Left hindlimb (tissue), 1 donor: Measurements from ENCODE around the gene NTN1.

Experiments used
- DNase-seq: peaks from one replicate; pipeline ENCODE4 v3.0.0-alpha.2; 2018

The NTN1 gene

GRCh38 chr17:9038380-9038779 lies 17.1 kb downstream of the NTN1 start:
- no peak for DNase-seq

DNA sequence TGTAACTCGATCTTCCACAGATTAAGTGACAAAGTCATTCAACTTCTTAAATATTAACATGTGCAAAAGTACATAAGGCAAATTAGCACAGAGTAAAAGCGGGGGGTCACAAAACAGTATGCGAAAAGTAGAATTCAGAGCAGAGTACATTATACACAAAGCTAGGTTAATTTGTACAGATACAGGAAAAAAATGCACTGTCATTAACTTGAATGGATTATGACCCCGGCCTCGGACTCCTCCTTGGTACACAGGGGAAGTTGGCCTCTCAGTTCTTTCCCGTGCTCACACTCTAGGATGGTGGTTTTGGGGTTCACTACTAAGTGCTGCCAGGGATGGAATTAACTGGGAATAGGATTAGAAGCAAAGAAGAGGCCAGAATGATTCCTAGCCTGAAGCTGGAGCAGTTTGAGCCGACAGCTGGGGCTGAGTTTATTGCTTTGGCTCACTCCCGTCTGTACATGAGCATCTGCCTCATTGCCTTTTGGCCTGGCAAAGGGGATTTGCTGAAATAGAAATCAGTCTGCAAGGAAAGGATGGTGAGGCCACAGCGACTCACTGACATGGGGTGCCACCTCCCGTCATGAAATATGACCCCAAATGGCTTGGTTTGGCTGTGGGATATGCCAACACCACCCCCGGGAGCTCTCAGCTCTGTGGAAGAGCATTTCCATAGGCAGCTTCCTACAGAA lies 23.6 kb downstream of the NTN1 start:
- peak; percentile 59 for DNase-seq

DNA sequence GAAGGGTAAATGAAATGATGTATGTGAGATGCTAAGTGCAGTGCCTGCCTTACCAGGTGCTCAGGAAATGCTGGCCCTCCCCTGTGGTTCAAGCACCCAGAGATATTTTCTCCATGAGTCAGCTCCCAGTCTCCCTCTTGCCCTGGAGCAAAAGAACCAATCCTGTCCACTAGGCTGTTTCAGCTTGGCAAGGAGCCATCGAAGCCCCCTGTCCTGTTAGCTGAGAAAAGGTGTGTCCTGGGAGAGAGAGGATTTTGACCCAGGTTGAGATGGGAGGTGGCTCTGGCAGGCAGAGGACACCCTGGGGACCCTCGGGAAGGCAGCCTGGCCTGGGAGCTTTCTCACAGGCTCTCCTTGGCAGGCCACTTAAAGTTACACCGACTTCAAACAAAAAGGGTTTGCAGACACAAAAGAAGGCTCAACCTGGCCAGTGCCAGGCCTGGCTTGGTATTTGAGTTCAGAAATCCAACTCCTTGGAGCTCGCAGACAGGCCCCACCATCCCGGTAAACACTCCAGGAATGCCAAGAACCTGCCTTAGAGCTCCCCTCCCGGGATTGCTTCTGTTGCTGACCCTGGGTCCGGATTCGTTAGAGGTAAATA lies 29.6 kb downstream of the NTN1 start:
- no peak for DNase-seq

GRCh38 chr17:9051561-9051960 lies 30.3 kb downstream of the NTN1 start:
- no peak for DNase-seq

DNA sequence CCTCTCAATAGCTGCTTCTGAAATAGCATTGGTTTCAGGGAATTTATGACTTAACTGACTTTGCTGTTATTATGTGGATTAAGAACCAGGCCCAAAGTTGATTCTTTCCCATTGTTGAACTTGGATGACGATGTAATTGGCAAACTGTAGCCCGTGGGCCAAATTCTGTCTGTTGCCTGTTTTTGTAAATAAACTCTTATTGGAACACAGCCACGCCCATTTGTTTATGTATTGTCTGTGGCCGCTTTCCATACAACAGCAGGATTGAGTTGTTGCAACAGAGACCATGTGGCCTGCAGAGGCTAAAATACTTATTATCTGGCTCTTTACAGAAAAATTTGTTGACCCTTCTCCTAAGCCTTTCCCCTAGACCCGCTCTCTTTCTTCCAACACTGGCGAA lies 31.6 kb downstream of the NTN1 start:
- DNase-seq = no peak

DNA sequence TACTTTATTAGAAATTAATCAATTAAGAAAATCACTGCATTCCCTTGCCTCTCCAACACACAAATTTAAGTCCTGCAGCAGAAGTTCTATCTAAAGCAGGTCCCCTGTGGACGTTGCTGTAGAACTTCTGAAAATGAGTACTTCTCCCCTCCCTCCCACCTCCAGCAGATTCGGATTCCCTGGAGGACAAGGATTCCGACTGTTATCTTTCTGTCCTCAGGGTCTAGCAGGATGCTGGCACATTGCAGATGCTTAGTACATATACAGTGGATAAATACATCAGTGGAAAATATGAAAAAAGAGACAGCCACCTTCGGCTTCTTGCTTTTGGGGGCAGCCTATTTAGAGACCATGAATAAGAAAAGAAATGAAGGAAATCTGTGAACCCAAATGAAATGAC lies 32.1 kb downstream of the NTN1 start:
- no peak for DNase-seq

DNA sequence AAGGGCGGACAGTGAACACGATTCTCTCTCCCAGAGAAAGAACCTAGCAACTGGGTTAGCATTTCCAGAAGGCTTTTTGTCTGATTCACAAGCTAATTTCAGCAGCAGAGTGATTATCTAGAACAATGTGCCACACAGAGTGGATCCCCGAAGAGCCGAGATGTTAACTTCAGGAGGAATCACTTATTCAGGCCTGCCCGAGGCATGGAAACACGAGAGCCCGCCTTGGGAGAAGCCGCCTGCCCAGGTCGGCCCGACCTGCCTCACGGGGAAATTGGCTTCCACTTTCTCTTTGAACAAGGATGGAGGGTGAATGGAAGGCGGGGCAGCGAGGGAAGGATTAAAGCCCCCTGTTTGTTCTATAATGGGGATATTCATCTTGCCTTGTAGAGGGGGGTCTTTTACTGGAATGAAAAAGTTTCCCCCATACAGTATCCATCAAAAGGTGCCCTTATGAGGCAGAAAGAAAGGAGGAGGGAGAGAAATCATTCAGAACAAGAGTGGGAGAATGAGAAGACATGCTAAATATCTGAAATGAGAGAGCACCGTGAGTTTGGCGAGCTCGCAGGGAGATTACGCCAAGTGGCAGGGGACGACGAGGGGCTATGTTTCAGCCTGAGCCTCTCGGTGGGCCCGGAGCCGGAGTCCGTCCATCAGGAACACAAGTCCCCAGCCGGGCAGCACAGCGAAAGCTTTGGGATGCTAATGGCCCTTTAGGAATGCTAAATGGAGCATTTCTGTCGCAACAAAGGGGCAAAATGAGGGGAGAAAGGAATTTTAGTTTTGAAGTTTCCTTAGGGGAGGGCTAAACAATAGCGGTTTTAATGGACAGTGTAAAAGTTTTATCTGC lies 33.0 kb downstream of the NTN1 start:
- no peak for DNase-seq

- DNase-seq = no peak
Measured at GRCh38 chr17:9055281-9055680, 34.0 kb downstream of the NTN1 start.

DNA sequence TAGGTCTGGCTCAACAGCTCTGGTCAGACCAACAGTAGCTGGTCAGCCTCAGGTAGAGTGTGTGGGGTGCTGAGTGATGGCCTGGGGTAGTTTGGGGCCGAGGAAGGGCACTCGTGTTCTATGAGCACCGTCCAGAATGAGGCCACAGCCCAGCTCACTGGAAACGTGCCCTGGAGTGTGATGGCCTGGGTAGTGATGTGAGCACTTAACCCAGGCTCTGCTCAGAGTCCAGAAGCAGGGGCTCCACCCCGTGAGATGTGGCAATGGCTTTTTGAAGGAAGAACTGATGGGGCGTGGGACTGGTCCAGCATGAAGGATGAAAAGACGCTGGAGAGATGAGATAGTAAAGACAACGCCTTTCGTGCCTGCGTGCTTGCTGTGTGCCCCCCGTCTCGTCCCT lies 35.3 kb downstream of the NTN1 start:
- no peak for DNase-seq

GRCh38 chr17:9057310-9057709 lies 36.0 kb downstream of the NTN1 start:
- no peak for DNase-seq

DNA sequence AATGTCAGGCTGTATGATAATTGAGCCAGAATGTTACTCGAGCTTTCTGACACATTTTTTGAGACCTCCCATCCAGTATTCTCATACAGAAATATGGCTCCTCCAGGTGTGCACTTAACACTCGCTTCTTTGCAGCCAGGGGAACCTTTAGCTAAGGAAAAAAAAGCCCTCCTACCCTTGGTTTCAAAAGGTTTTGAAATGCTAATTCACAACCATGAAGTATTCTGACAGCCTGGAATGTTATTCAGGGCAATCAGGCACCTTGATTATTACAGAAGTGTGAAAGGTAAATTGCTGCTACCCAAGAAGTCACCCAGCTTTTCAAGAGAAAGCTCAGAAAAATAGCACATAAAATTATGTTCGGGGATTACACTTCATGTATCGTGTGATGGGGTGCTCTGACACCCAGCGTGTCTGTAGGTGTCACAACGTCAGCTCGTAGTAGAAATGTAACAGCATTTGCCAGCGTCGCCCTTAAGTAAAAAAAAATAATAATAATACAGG lies 41.1 kb downstream of the NTN1 start:
- DNase-seq = no peak

DNA sequence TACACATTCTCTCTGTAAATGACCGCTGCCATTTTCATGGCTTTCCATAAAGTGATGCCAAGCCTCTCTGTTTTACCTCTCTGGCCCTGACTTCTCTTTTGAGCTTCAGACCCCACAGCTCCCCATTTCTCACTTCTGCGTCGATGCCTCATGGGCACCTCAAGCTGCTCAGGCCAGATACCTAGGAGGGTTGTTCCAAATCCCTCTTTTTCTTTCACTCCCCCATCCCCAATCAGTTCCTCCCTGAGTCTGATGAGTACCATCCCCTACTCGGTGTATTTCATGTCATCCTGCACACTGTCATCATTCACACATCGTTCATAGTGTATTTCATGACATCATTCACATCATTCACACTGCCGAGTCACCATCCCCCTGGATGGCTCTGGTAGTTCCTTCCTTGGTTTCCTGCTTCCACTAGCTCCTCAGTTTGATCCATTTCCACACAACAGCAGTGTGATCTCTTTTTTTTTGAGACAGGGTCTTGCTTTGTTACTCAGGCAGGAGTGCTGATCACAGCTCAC lies 43.1 kb downstream of the NTN1 start:
- no peak for DNase-seq

DNA sequence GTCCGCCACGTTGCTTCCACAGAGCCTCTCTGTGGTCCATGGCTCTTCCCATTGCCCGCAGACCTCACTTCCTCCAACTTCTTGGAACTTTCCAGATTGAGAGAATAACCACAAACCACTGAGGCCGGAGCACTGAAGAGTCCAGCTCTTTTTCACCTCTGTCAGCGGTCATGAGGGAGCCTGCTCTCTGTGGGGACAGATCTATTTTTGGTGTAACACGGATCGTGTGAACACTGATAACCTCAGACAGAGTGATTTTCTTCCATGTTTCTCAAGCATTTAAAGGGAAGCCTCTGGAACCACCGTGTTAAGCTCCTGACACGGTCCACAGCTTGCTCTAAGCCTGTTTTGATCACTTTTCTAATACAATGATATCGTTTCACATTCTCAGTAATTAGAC lies 49.7 kb downstream of the NTN1 start:
- DNase-seq = no peak

GRCh38 chr17:9071811-9072498 lies 50.6 kb downstream of the NTN1 start:
- no peak for DNase-seq

GRCh38 chr17:9072696-9073339 lies 51.5 kb downstream of the NTN1 start:
- DNase-seq = peak; percentile 89

GRCh38 chr17:9074131-9074530 lies 52.8 kb downstream of the NTN1 start:
- peak; percentile 60 for DNase-seq

DNA sequence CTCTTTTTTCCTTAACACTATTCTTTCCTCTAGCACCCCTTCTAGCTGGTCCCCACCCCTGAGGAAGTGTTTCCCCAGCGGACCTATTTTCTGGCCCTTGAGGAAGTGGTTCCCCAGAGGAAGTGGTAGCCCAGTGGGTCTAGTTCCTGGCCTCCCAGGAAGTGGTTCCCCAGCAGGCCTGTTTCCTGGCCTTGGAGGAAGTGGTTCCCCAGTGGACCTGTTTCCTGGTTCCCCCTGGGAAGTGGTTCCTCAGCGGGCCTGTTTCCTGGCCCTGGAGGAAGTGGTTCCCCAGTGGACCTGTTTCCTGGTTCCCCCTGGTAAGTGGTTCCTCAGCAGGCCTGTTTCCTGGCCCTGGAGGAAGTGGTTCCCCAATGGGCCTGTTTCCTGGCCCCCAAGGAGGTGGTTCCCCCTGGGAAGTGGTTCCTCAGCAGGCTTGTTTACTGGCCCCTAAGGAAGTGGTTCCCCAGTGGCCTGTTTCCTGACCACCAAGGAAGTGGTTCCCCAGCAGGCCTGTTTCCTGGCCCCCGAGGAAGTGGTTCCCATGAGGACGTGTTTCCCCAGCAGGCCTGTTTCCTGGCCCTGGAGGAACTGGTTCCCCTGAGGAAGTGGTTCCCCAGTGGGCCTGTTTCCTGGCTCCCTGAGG lies 58.3 kb downstream of the NTN1 start:
- DNase-seq = no peak

DNA sequence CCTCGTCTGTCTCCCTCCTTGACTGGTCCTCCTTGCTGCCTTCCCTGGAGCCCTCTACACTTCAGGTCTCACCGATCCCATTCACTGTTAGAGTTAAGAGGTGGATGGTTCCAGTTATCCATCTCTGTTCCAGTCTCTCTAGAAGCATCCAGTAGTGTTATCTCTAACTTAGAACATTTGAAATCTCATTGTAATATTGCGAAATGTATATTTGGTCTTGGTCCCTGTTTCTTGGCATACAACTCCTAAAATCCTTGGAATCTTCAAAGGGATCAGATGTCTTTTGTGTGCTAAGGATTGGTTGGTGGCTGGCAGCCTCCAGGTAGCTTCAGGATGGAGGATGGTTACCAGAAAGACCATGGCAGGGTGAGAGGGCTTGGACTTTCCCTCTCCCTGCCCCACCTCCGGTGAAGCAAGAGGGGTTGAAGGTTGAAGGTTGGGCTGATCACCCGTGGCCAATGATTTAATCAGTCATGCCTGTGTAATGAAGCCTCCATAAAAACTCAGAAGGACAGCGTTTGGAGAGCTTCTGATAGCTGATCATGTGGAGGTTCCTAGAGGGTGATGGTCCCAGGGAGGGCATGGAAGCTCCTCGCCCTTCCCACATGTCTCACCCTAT lies 59.1 kb downstream of the NTN1 start:
- no peak for DNase-seq

DNA sequence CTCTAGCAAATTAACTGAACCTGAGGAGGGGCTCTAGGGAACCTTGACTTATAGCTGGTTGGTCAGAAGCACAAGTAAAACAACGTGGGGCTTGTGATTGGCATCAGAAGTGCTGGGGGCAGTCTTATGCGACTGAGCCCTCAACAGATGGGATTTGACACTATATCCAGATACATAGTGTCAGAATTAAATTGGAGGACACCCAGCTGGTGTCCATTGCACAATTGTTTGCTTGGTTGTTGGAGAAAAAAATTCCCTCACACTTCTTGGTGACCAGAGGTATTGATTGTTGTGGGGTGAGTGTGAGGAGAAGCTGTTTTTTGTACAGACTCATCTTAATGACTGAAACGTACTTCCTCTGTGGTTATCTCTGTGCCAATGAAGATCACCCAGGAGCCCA lies 59.7 kb downstream of the NTN1 start:
- no peak for DNase-seq

GRCh38 chr17:9086577-9086976 lies 65.3 kb downstream of the NTN1 start:
- no peak for DNase-seq

- no peak for DNase-seq
Measured at GRCh38 chr17:9087921-9088320, 66.6 kb downstream of the NTN1 start.
